MCF 10A (cell line): ENCODE data around the gene MYO7B. TPM values are rescaled to one million over a fixed set of nuclear protein-coding genes. Genes with fewer than 3 reads are reported as not detected.

ENCODE experiments used
- BruUV-seq: library from RNA; stranded (reverse); fragments of 400-500 nt; replicated peaks from 2 replicates; lab custom pipeline; 2021; lab: Mats Ljungman, UMichigan
- CTCF ChIA-PET: fragments of 300-600 bp; sonication (Branson Sonifier 250); formaldehyde crosslinking; extraction: SDS; loops from one replicate; lab custom pipeline; 2021; ENCODE audit warnings: antibody characterized with exemption, inconsistent platforms; lab: Yijun Ruan, JAX
- POLR2A ChIA-PET: fragments of 300-600, 350-650 bp; sonication (Branson Sonifier 250); formaldehyde crosslinking; extraction: SDS; loops from one replicate; lab custom pipeline; 2020; ENCODE audit warnings: antibody characterized with exemption, inconsistent platforms; lab: Yijun Ruan, JAX
- DNase-seq: peaks from one replicate; pipeline ENCODE4 v3.0.0-alpha.2; 2018; ENCODE audit not compliant: unreplicated experiment
- H3K27ac Mint-ChIP-seq: one replicate; pipeline ENCODE4 v1.8.0; 2022; ENCODE audit warnings: mild to moderate bottlenecking, low read depth, mixed read lengths; ENCODE audit not compliant: unreplicated experiment
- H3K27me3 Mint-ChIP-seq: one replicate; pipeline ENCODE4 v1.8.0; 2022; ENCODE audit warnings: mixed read lengths; ENCODE audit not compliant: insufficient read depth, unreplicated experiment
- H3K36me3 Mint-ChIP-seq: one replicate; pipeline ENCODE4 v1.8.0; 2022; ENCODE audit warnings: mild to moderate bottlenecking, moderate library complexity, mixed read lengths; ENCODE audit not compliant: insufficient read depth, unreplicated experiment
- H3K4me1 Mint-ChIP-seq: one replicate; pipeline ENCODE4 v1.8.0; 2022; ENCODE audit warnings: mixed read lengths; ENCODE audit not compliant: insufficient read depth, unreplicated experiment
- H3K4me3 Mint-ChIP-seq: one replicate; pipeline ENCODE4 v1.8.0; 2022; ENCODE audit warnings: mild to moderate bottlenecking, moderate library complexity, mixed read lengths; ENCODE audit not compliant: unreplicated experiment
- H3K9me3 Mint-ChIP-seq: one replicate; pipeline ENCODE4 v1.8.0; 2022; ENCODE audit warnings: mixed read lengths; ENCODE audit not compliant: unreplicated experiment
- CTCF ChIP-seq: fragments of 200-600 bp; IDR thresholded peaks from one replicate; pipeline ENCODE4 v1.8.0; 2022; ENCODE audit warnings: antibody characterized with exemption, mild to moderate bottlenecking; ENCODE audit not compliant: unreplicated experiment
- intact Hi-C: fragments of 100-400 bp; cut with micrococcal nuclease; formaldehyde crosslinking; loops from 2 replicates; pipeline ENCODE4 v1.14.1; 2022
- total RNA-seq: library from RNA; stranded (reverse); gene quantifications from 2 replicates; pipeline ENCODE4 v1.2.3, GENCODE V29; 2022

Gene MYO7B
- total RNA-seq, 1 experiment from 2014 or later, result not detected

DNA sequence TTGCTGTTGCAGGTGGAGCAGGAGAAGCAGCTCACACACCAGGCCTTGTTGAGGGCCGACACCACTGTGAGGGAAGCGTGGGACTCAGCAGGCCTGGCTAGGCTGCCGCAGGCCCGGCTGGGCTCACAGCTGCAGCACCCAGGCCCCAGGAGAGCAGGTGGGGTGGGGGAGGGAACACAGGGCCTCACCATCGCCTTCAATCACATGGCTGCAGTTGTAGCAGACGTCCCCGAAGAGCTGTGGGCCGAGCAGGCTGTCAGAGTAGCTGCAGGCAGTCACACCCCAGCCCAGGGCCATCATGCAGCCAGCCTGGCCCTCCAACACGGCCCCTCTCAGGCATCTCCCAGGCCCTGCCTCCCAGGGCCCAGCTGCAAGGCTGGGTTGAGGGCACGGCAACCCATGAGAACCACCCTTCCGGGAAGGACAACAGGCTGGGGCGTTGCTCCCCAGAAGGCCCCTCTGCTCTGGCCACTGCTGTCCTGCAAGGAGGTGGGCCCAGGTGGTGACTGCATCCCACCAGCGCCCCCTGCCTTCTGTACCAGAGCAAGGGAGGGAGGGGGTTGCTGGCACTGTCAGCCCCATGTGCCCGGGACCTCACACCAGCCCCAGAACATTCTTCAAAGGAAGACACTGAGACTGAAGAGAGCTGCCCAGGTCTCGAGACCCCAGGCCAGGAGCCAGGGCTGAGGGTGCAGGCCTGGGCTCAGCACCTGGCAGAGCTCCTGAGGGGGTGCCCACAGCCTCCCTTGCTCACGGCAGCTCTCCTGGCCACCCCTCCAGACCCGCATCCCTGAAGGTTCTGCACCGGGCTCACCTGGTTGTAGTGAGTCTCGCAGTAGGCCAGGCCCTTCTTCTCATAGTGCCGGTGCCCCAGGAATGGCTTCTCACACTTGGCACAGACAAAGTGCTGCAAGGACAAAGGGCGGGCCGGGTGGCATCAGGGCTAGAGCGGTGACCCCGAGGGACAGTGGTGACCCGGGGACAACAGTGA, 104.9 kb downstream of the MYO7B start:
- no TSS peak for BruUV-seq
- ChIA-PET CTCF (interaction anchor here (0.6 to 1.3 kb wide), 2 partner anchors 9 to 55 kb away, joined by 3 to 7 read pairs; no protein-coding TSS in a partner anchor), POLR2A (interaction anchor here (0.9 kb wide), 1 partner anchor 9 kb away, joined by 3 read pairs; no protein-coding TSS in a partner anchor)
- intact Hi-C loops, result no loop called here
- Mint-ChIP-seq H3K9me3 (no peaks in the 10 kb centered on the region), H3K4me1 (no peaks in the 10 kb centered on the region), H3K27me3 (no peaks in the 10 kb centered on the region), H3K27ac (no peak overlapping the region), H3K36me3 (no peaks in the 10 kb centered on the region), H3K4me3 (no peak overlapping the region)
- TF ChIP-seq CTCF, result no peak
- no peak for DNase-seq

DNA sequence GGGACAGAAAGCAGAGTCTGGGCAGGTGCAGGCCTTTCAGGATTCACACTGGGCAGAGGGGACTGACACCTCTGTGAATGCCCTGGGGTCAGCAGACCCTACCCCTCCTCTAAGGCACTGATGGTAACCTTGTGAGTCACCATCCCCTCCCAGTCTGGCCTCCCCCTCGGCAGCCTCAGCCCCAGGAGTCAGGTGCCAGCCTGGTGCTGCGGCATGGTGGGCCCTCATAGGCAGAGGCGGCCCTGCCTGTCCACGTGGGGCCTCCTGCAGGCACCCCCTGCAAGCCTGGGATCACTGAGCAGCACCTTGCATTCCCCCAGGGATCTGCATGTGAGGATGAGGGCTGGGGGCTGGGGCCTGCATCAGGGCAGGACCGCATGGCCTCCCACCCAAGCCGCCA, 105.7 kb downstream of the MYO7B start:
- ChIA-PET POLR2A (interaction anchor here (0.9 kb wide), 1 partner anchor 8 kb away, joined by 3 read pairs; no protein-coding TSS in a partner anchor), CTCF (no interaction called here)
- no peak overlapping the region for H3K27ac Mint-ChIP-seq
- H3K27me3 Mint-ChIP-seq, result no peaks in the 10 kb centered on the region
- no peaks in the 10 kb centered on the region for H3K36me3 Mint-ChIP-seq
- DNase-seq, result no peak
- TF ChIP-seq CTCF, result no peak
- no TSS peak for BruUV-seq
- intact Hi-C loops, result no loop called here
- H3K4me3 Mint-ChIP-seq, result no peak overlapping the region
- H3K4me1 Mint-ChIP-seq, result no peaks in the 10 kb centered on the region
- H3K9me3 Mint-ChIP-seq, result no peaks in the 10 kb centered on the region

GRCh38 chr2:127641846-127642507, 106.5 kb downstream of the MYO7B start:
- BruUV-seq, result no TSS peak
- ChIA-PET POLR2A (no interaction called here), CTCF (no interaction called here)
- no peaks in the 10 kb centered on the region for H3K27me3 Mint-ChIP-seq
- no peak overlapping the region for H3K4me3 Mint-ChIP-seq
- H3K4me1 Mint-ChIP-seq, result no peaks in the 10 kb centered on the region
- no peaks in the 10 kb centered on the region for H3K36me3 Mint-ChIP-seq
- no peak for DNase-seq
- H3K9me3 Mint-ChIP-seq, result no peaks in the 10 kb centered on the region
- H3K27ac Mint-ChIP-seq, result no peak overlapping the region
- TF ChIP-seq CTCF, result no peak
- intact Hi-C loops, result no loop called here
